Measurements from ENCODE around the gene ASTL. TPM values are rescaled to one million over a fixed set of nuclear protein-coding genes. Genes with fewer than 3 reads are reported as not detected.

ASTL gene
- total RNA-seq, 4 donors from 2014 or later = not detected

DNA sequence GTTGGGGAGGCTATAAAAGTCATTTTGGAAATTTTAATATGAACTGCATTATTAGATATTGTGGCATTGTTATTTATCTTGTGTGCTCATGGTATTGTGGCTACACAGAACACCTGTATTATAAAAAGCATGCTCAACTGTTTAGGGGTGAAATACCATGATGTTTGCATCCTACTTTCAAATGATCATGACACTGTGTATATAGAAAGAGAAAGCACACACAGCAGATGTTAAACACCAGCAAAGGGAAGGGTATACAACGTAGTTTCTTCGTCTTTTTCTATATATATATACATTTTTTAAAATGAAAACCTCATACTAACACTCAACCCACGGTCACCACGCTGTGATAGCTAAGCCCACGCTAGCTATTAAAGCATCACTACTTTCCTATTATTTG lies 43.2 kb upstream of the ASTL start:
- H3K27me3 ChIP-seq = no peaks in the 10 kb centered on the region
- no peak overlapping the region for H3K4me3 ChIP-seq
- no peaks in the 10 kb centered on the region for H3K9me3 ChIP-seq
- H3K36me3 ChIP-seq = no peaks in the 10 kb centered on the region
- H3K4me1 ChIP-seq = no peaks in the 10 kb centered on the region
- TF ChIP-seq CTCF (IDR thresholded peaks at IDR 0.05) (no peak), POLR2A (IDR thresholded peaks at IDR 0.05) (no peak)
- no peak overlapping the region for H3K27ac ChIP-seq
- no peak for DNase-seq
- intact Hi-C loops (cut with DNase I; ENCODE audit: low total_unique reads) = no loop called here

- Histone ChIP-seq H3K4me3 (no peak overlapping the region), H3K4me1 (no peaks in the 10 kb centered on the region), H3K36me3 (no peaks in the 10 kb centered on the region), H3K9me3 (no peaks in the 10 kb centered on the region), H3K27me3 (no peaks in the 10 kb centered on the region), H3K27ac (no peak overlapping the region)
- TF ChIP-seq POLR2A (IDR thresholded peaks at IDR 0.05) (no peak), CTCF (IDR thresholded peaks at IDR 0.05) (no peak)
- DNase-seq = no peak
- intact Hi-C loops (cut with DNase I; ENCODE audit: low total_unique reads) = no loop called here
Observed at GRCh38 chr2:96180521-96180920, 42.2 kb upstream of the ASTL start.

DNA sequence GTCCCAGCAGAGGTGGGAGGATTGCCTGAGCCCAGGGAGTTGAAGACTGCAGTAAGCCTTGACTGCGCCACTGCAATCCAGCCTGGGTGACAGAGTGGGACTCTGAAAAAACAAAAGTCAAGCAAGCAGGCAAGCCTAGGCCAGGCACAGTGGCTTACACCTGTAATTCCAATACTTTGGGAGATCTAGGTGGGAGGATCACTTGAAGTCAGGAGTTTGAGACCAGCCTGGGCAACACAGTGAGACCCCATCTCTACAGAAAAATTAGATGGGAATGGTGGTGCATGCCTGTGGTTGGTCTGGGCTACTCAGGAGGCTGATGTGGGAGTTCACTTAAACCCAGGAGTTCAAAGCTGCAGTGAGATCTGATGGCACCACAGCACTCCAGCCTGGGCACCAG lies 41.7 kb upstream of the ASTL start:
- intact Hi-C loops (cut with DNase I; ENCODE audit: low total_unique reads) = no loop called here

GRCh38 chr2:96176661-96177060 lies 38.4 kb upstream of the ASTL start:
- intact Hi-C loops (cut with DNase I; ENCODE audit: low total_unique reads) = no loop called here
- TF ChIP-seq CTCF (IDR thresholded peaks at IDR 0.05) (no peak), POLR2A (IDR thresholded peaks at IDR 0.05) (no peak)
- Histone ChIP-seq H3K4me3 (no peak overlapping the region), H3K27ac (no peak overlapping the region), H3K27me3 (no peaks in the 10 kb centered on the region), H3K4me1 (no peaks in the 10 kb centered on the region), H3K9me3 (no peaks in the 10 kb centered on the region), H3K36me3 (no peaks in the 10 kb centered on the region)
- no peak for DNase-seq

More for the DNA sequence above, 41.7 kb upstream of the ASTL start:
- no peak overlapping the region for H3K27ac ChIP-seq
- no peaks in the 10 kb centered on the region for H3K9me3 ChIP-seq
- no peak for TF ChIP-seq CTCF (IDR thresholded peaks at IDR 0.05)
- no peak for TF ChIP-seq POLR2A (IDR thresholded peaks at IDR 0.05)
- no peaks in the 10 kb centered on the region for H3K4me1 ChIP-seq
- no peaks in the 10 kb centered on the region for H3K27me3 ChIP-seq
- H3K4me3 ChIP-seq = no peak overlapping the region
- H3K36me3 ChIP-seq = no peaks in the 10 kb centered on the region
- no peak for DNase-seq

GRCh38 chr2:96175951-96176350 lies 37.6 kb upstream of the ASTL start:
- intact Hi-C loops (cut with DNase I; ENCODE audit: low total_unique reads) = no loop called here
- DNase-seq = no peak
- no peaks in the 10 kb centered on the region for H3K27me3 ChIP-seq
- H3K4me1 ChIP-seq = no peaks in the 10 kb centered on the region
- TF ChIP-seq CTCF (IDR thresholded peaks at IDR 0.05) = no peak
- TF ChIP-seq POLR2A (IDR thresholded peaks at IDR 0.05) = no peak
- H3K9me3 ChIP-seq = no peaks in the 10 kb centered on the region
- H3K4me3 ChIP-seq = no peak overlapping the region
- H3K36me3 ChIP-seq = no peaks in the 10 kb centered on the region
- no peak overlapping the region for H3K27ac ChIP-seq

Data from uterus (tissue), 4 donors.